K562 (cell line): ENCODE data around the gene SHISA4. TPM values are rescaled to one million over a fixed set of nuclear protein-coding genes. Genes with fewer than 3 reads are reported as not detected.

ENCODE experiments used
- ATF7 ChIP-seq: fragments of 450-650 bp; IDR thresholded peaks from 2 replicates; pipeline ENCODE4 v1.7.1; 2014; ENCODE audit warnings: mild to moderate bottlenecking, moderate library complexity
- BCLAF1 ChIP-seq, 2 experiments: fragments of 450-650 bp in 1 of 2; IDR thresholded peaks; 2 replicates each; pipeline ENCODE4 v1.6.1; 2011 to 2017; ENCODE audit warnings: low read depth in 2 of 2, antibody characterized with exemption in 1 of 2, borderline replicate concordance in 1 of 2, low read length in 1 of 2, mild to moderate bottlenecking in 1 of 2, mixed read lengths in 1 of 2; ENCODE audit not compliant: control insufficient read depth in 1 of 2
- CREM ChIP-seq: IDR thresholded peaks from 2 replicates; pipeline ENCODE4 v1.6.1; 2014; ENCODE audit warnings: antibody characterized with exemption, low read depth
- KLF1 ChIP-seq: fragments of 450-650 bp; IDR thresholded peaks from 2 replicates; pipeline ENCODE4 v1.6.1; 2016; ENCODE audit warnings: missing genetic modification characterization, missing compliant biosample characterization
- KLF10 ChIP-seq: fragments of 250-450 bp; sonication (Bioruptor Pico); IDR thresholded peaks from 2 replicates; pipeline ENCODE4 v1.6.1; 2021; ENCODE audit warnings: matching md5 sums
- MEIS2 ChIP-seq: fragments of 450-650 bp; IDR thresholded peaks from 2 replicates; pipeline ENCODE4 v1.6.1; 2014; ENCODE audit warnings: mild to moderate bottlenecking; ENCODE audit not compliant: partially characterized antibody
- MTF1 ChIP-seq: fragments of 250-450 bp; sonication (Bioruptor Pico); IDR thresholded peaks from 2 replicates; pipeline ENCODE4 v1.9.0; 2021; ENCODE audit warnings: moderate library complexity, mild to moderate bottlenecking, inconsistent platforms, borderline replicate concordance
- NFRKB ChIP-seq: fragments of 450-650 bp; IDR thresholded peaks from 2 replicates; pipeline ENCODE4 v1.6.1; 2016; ENCODE audit warnings: low read depth
- POLR2G ChIP-seq: fragments of 200-400 bp; formaldehyde crosslinking; IDR thresholded peaks from 2 replicates; pipeline ENCODE4 v1.6.1; 2017; ENCODE audit warnings: low read depth, mild to moderate bottlenecking, antibody characterized with exemption, low read length, moderate library complexity
- RFX5 ChIP-seq: IDR thresholded peaks from 2 replicates; pipeline ENCODE4 v1.6.1; 2011; ENCODE audit warnings: low read depth, mild to moderate bottlenecking, improper control_type of control experiment, low read length
- RNF219 ChIP-seq: fragments of 250-450 bp; sonication (Bioruptor Pico); IDR thresholded peaks from 2 replicates; pipeline ENCODE4 v1.5.0; 2022; ENCODE audit warnings: mild to moderate bottlenecking
- USF2 ChIP-seq: sonication (generic); formaldehyde crosslinking; IDR thresholded peaks from 2 replicates; pipeline ENCODE4 v1.5.0; 2020; ENCODE audit warnings: missing genetic modification reagents
- ZNF124 ChIP-seq: sonication (generic); formaldehyde crosslinking; IDR thresholded peaks from 2 replicates; pipeline ENCODE4 v1.8.1; 2022; ENCODE audit warnings: missing genetic modification reagents
- ZNF274 ChIP-seq: IDR thresholded peaks from 2 replicates; pipeline ENCODE4 v1.6.1; 2011; ENCODE audit warnings: low read depth, mild to moderate bottlenecking, low read length, moderate library complexity, borderline replicate concordance
- ZNF583 ChIP-seq: fragments of 250-450 bp; sonication (Bioruptor Pico); IDR thresholded peaks from 2 replicates; pipeline ENCODE4 v1.4.0; 2020
- ZSCAN29 ChIP-seq: fragments of 450-650 bp; IDR thresholded peaks from 2 replicates; pipeline ENCODE4 v1.6.1; 2017
- polyA plus RNA-seq, 8 experiments: library from polyadenylated mRNA; depleted of rRNA in 4 of 8; stranded (reverse) in 5 of 8; unstranded in 3 of 8; fragments of >200 nt; fragmentation: Nextera tagmentation in 2 of 8; fragmentation: Illumina TruSeq in 1 of 8; extraction: Ambion mirVana in 2 of 8; extraction: Trizol in 1 of 8; gene quantifications; 2 replicates each; pipeline versions ENCODE4 v1.2.1 to v1.2.3, GENCODE V29; 2011 to 2014; ENCODE audit warnings: inconsistent platforms in 1 of 8, missing spikeins in 1 of 8
- total RNA-seq, 7 experiments: library from RNA; depleted of rRNA in 6 of 7; stranded (reverse); fragments of >200 nt in 6 of 7; fragmentation: Illumina TruSeq in 2 of 7; extraction: Trizol in 2 of 7; gene quantifications; 2 replicates each; pipeline versions ENCODE4 v1.2.1 to v1.2.3, GENCODE V29; 2011 to 2021; ENCODE audit warnings: low replicate concordance in 1 of 7
- TF ChIP-seq, protein P1 (sequence below): fragments of 250-450 bp; sonication (Bioruptor Pico); IDR thresholded peaks from 2 replicates; pipeline ENCODE4 v1.8.0; 2021; ENCODE audit warnings: borderline replicate concordance, mild to moderate bottlenecking, moderate library complexity; ENCODE audit not compliant: poor library complexity, severe bottlenecking
- TF ChIP-seq, protein P2 (sequence below), 2 experiments: fragments of 150-350 bp in 1 of 2; IDR thresholded peaks; 2 replicates each; pipeline ENCODE4 v1.6.1; 2012 to 2016; ENCODE audit warnings: low read depth in 2 of 2, low read length in 2 of 2, mild to moderate bottlenecking in 1 of 2, moderate library complexity in 1 of 2

SHISA4 gene
- total and polyA plus RNA-seq, 9 of the 15 experiments (the other 6 are each of a cell fraction or from before 2014, with no cell fraction given) = 0.15 to 0.95 (median 0.68) TPM; not detected in 2

GRCh38 chr1:201916649-201917249 is 28.1 kb downstream of the SHISA4 start (continued):
- TF ChIP-seq NFRKB (no peak), ZNF274 (no peak), ZNF124 (CRISPR knock-in tag) (no peak), ZSCAN29 (no peak), MEIS2 (peak; percentile 30), KLF1 (tag) (no peak), RNF219 (CRISPR knock-in tag) (no peak), ATF7 (peak; percentile 84), KLF10 (CRISPR knock-in tag) (no peak), CREM (peak; percentile 66), POLR2G (no peak), USF2 (no peak), BCLAF1 (IDR thresholded peaks at IDR 0.05; ENCODE audit: borderline replicate concordance in 1 of 2, control insufficient read depth in 1 of 2, low read depth in 2 of 2, low read length in 1 of 2) (no peak), RFX5 (no peak), ZNF583 (peak; percentile 39; the same call in 1 of the 2 replicates), MTF1 (CRISPR knock-in tag) (no peak)
- TF ChIP-seq, protein P1, sequence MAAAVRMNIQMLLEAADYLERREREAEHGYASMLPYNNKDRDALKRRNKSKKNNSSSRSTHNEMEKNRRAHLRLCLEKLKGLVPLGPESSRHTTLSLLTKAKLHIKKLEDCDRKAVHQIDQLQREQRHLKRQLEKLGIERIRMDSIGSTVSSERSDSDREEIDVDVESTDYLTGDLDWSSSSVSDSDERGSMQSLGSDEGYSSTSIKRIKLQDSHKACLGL (CRISPR knock-in tag) = no peak
- TF ChIP-seq, protein P2, sequence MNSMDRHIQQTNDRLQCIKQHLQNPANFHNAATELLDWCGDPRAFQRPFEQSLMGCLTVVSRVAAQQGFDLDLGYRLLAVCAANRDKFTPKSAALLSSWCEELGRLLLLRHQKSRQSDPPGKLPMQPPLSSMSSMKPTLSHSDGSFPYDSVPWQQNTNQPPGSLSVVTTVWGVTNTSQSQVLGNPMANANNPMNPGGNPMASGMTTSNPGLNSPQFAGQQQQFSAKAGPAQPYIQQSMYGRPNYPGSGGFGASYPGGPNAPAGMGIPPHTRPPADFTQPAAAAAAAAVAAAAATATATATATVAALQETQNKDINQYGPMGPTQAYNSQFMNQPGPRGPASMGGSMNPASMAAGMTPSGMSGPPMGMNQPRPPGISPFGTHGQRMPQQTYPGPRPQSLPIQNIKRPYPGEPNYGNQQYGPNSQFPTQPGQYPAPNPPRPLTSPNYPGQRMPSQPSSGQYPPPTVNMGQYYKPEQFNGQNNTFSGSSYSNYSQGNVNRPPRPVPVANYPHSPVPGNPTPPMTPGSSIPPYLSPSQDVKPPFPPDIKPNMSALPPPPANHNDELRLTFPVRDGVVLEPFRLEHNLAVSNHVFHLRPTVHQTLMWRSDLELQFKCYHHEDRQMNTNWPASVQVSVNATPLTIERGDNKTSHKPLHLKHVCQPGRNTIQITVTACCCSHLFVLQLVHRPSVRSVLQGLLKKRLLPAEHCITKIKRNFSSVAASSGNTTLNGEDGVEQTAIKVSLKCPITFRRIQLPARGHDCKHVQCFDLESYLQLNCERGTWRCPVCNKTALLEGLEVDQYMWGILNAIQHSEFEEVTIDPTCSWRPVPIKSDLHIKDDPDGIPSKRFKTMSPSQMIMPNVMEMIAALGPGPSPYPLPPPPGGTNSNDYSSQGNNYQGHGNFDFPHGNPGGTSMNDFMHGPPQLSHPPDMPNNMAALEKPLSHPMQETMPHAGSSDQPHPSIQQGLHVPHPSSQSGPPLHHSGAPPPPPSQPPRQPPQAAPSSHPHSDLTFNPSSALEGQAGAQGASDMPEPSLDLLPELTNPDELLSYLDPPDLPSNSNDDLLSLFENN (IDR thresholded peaks at IDR 0.05; ENCODE audit: low read depth in 2 of 2, low read length in 2 of 2) = no peak
